ENCODE results near the gene MRPL16.
A peak's percentile ranks its signal among the peaks of the same experiment; 100 is the strongest.
"Not testable (repeated sequence)": the region's sequence is repeated elsewhere in the genome, so short reads cannot be mapped to it uniquely, and the experiment has no call there.

MRPL16 gene

GRCh38 chr11:59810189-59810910, at the start of gene MRPL16:
Gene MRPL16, minus strand, starts transcription at chr11:59810778. Its CDS starts 120 bp downstream, at chr11:59810658.
- peak; percentile 91 for DNase-seq

GRCh38 chr11:59859673-59860072, 49.1 kb upstream of the MRPL16 start:
- no peak for DNase-seq

- no peak for DNase-seq
Measured at GRCh38 chr11:59857439-59858434, 47.2 kb upstream of the MRPL16 start.

GRCh38 chr11:59854871-59855270, 44.3 kb upstream of the MRPL16 start:
- no peak for DNase-seq

- DNase-seq, result not testable (repeated sequence)
Measured at GRCh38 chr11:59851416-59851815, 40.8 kb upstream of the MRPL16 start.

GRCh38 chr11:59849551-59849950, 39.0 kb upstream of the MRPL16 start:
- not testable (repeated sequence) for DNase-seq

GRCh38 chr11:59849129-59849528, 38.6 kb upstream of the MRPL16 start:
- DNase-seq, result no peak

- DNase-seq, result not testable (repeated sequence)
Measured at GRCh38 chr11:59848439-59848838, 37.9 kb upstream of the MRPL16 start.

- DNase-seq, result no peak
Measured at GRCh38 chr11:59847626-59848025, 37.0 kb upstream of the MRPL16 start.

GRCh38 chr11:59846556-59846955, 36.0 kb upstream of the MRPL16 start:
- DNase-seq, result no peak

GRCh38 chr11:59845399-59845798, 34.8 kb upstream of the MRPL16 start, which contains the start of gene CBLIF:
Gene CBLIF, minus strand, starts transcription at chr11:59845499. Its CDS starts 46 bp downstream, at chr11:59845453.
- DNase-seq, result no peak

GRCh38 chr11:59842316-59842715, 31.7 kb upstream of the MRPL16 start:
- DNase-seq, result no peak

- no peak for DNase-seq
Measured at GRCh38 chr11:59841514-59841913, 30.9 kb upstream of the MRPL16 start.

GRCh38 chr11:59839615-59840014, 29.0 kb upstream of the MRPL16 start:
- no peak for DNase-seq

- no peak for DNase-seq
Measured at GRCh38 chr11:59833602-59834001, 23.0 kb upstream of the MRPL16 start.

- no peak for DNase-seq
Measured at GRCh38 chr11:59829358-59829757, 18.8 kb upstream of the MRPL16 start.

GRCh38 chr11:59822989-59823566, 12.5 kb upstream of the MRPL16 start:
- peak; percentile 50 for DNase-seq

GRCh38 chr11:59818572-59818971, 8.0 kb upstream of the MRPL16 start:
- no peak for DNase-seq

GRCh38 chr11:59816434-59816833, 5.9 kb upstream of the MRPL16 start:
- not testable (repeated sequence) for DNase-seq

GRCh38 chr11:59815754-59816153, 5.2 kb upstream of the MRPL16 start:
- DNase-seq, result no peak

GRCh38 chr11:59814021-59814420, 3.4 kb upstream of the MRPL16 start:
- no peak for DNase-seq

GRCh38 chr11:59813364-59813763, 2.8 kb upstream of the MRPL16 start:
- no peak for DNase-seq

- no peak for DNase-seq
Measured at GRCh38 chr11:59812220-59812619, 1.6 kb upstream of the MRPL16 start.

Measured in NCI-H345 (cell line).